ENCODE results near the gene ARSB. TPM values are rescaled to one million over a fixed set of nuclear protein-coding genes. Genes with fewer than 3 reads are reported as not detected.

The ARSB gene
- total RNA-seq, 1 experiment from 2014 or later, result 18.1 TPM

Other genes starting within 250 kb of the ARSB start
- gene DMGDH, start 84.4 kb upstream of the ARSB start, total RNA-seq (2021; ENCODE audit: unreplicated experiment), result 0.54 TPM
- not detected for gene BHMT2, start 84.5 kb upstream of the ARSB start, total RNA-seq (2021; ENCODE audit: unreplicated experiment)
- not detected for gene BHMT, start 126.5 kb upstream of the ARSB start, total RNA-seq (2021; ENCODE audit: unreplicated experiment)